ENCODE results near the gene P2RX6.
A peak's percentile ranks its signal among the peaks of the same experiment; 100 is the strongest.

P2RX6 gene

GRCh38 chr22:20982563-20982882 is 32.4 kb upstream of the P2RX6 start:
- DNase-seq = no peak
- in situ Hi-C loops (cut with HindIII; ENCODE audit: low pct_ligation_motif_present, low sequenced_read_pairs) = no loop called here
- Histone ChIP-seq H3K27me3 (replicated peaks) (no peaks in the 10 kb centered on the region), H3K27ac (peak overlapping the region; percentile 94), H3K4me3 (ENCODE audit: low read depth, low read length) (peak overlapping the region; percentile 92), H3K36me3 (replicated peaks) (peaks cover 26% of the 10 kb centered on the region)
- TF ChIP-seq CTCF (IDR thresholded peaks at IDR 0.05; ENCODE audit: low read depth, low read length, missing control alignments) = no peak

- Histone ChIP-seq H3K36me3 (replicated peaks) (peaks cover 29% of the 10 kb centered on the region), H3K4me3 (ENCODE audit: low read depth, low read length) (peak overlapping the region; percentile 92), H3K27ac (no peak overlapping the region), H3K27me3 (replicated peaks) (no peaks in the 10 kb centered on the region)
- in situ Hi-C loops (cut with HindIII; ENCODE audit: low pct_ligation_motif_present, low sequenced_read_pairs) = no loop called here
- no peak for DNase-seq
- TF ChIP-seq CTCF (IDR thresholded peaks at IDR 0.05; ENCODE audit: low read depth, low read length, missing control alignments) = no peak
Measured at GRCh38 chr22:20983081-20983771, 31.7 kb upstream of the P2RX6 start.

- DNase-seq = no peak
- TF ChIP-seq CTCF (IDR thresholded peaks at IDR 0.05; ENCODE audit: low read depth, low read length, missing control alignments) = no peak
- H3K27me3 ChIP-seq (replicated peaks) = no peaks in the 10 kb centered on the region
- peaks cover 48% of the 10 kb centered on the region for H3K36me3 ChIP-seq (replicated peaks)
- H3K4me3 ChIP-seq (ENCODE audit: low read depth, low read length) = no peak overlapping the region
- no peak overlapping the region for H3K27ac ChIP-seq
- in situ Hi-C loops (cut with HindIII; ENCODE audit: low pct_ligation_motif_present, low sequenced_read_pairs) = no loop called here
Measured at GRCh38 chr22:20985720-20986119, 29.2 kb upstream of the P2RX6 start.

GRCh38 chr22:20986365-20986764 is 28.6 kb upstream of the P2RX6 start:
- peaks cover 53% of the 10 kb centered on the region for H3K36me3 ChIP-seq (replicated peaks)
- H3K27ac ChIP-seq = no peak overlapping the region
- no peak overlapping the region for H3K4me3 ChIP-seq (ENCODE audit: low read depth, low read length)
- no peak for DNase-seq
- H3K27me3 ChIP-seq (replicated peaks) = no peaks in the 10 kb centered on the region
- in situ Hi-C loops (cut with HindIII; ENCODE audit: low pct_ligation_motif_present, low sequenced_read_pairs) = no loop called here
- no peak for TF ChIP-seq CTCF (IDR thresholded peaks at IDR 0.05; ENCODE audit: low read depth, low read length, missing control alignments)

- Histone ChIP-seq H3K36me3 (replicated peaks) (peaks cover 63% of the 10 kb centered on the region), H3K4me3 (ENCODE audit: low read depth, low read length) (no peak overlapping the region), H3K27ac (no peak overlapping the region), H3K27me3 (replicated peaks) (no peaks in the 10 kb centered on the region)
- no peak for DNase-seq
- TF ChIP-seq CTCF (IDR thresholded peaks at IDR 0.05; ENCODE audit: low read depth, low read length, missing control alignments) = no peak
- in situ Hi-C loops (cut with HindIII; ENCODE audit: low pct_ligation_motif_present, low sequenced_read_pairs) = no loop called here
Measured at GRCh38 chr22:20987375-20987774, 27.6 kb upstream of the P2RX6 start.
